Upper lobe of left lung (tissue), 4 donors: ENCODE results near the gene ZNF135.

Source experiments
- CTCF ChIP-seq, 6 experiments: fragments of 450-650 bp in 4 of 6; fragments of 200-600 bp in 2 of 6; sonication (generic) in 2 of 6; IDR thresholded peaks; one replicate each; pipeline ENCODE4 v1.5.1; 2016 to 2019; ENCODE audit warnings: antibody characterized with exemption in 6 of 6
- POLR2A ChIP-seq, 4 donors: fragments of 450-650 bp; IDR thresholded peaks; one replicate each; pipeline ENCODE4 v1.5.1; 2016 to 2017; ENCODE audit warnings: antibody characterized with exemption in 4 of 4, mild to moderate bottlenecking in 2 of 4

- TF ChIP-seq CTCF (IDR thresholded peaks at IDR 0.05) (no peak), POLR2A (IDR thresholded peaks at IDR 0.05) (no peak)
These were observed 34.0 kb downstream of the ZNF135 start for GRCh38 chr19:58093071-58093470.
